Activated CD4-positive, alpha-beta T cell treated with anti-CD3 and anti-CD28 coated beads, Interleukin-2, amount 10 ng/mL, durations not matched to agents 7 days and 5 days (primary cell): ENCODE results near the gene AGO3. TPM values are rescaled to one million over a fixed set of nuclear protein-coding genes. Genes with fewer than 3 reads are reported as not detected.
A peak's percentile ranks its signal among the peaks of the same experiment; 100 is the strongest.

Experiments
- CTCF ChIA-PET: fragments of 350-600 bp; sonication (Branson Sonifier 250); formaldehyde crosslinking; loops from one replicate; lab custom pipeline; 2021; ENCODE audit warnings: antibody characterized with exemption; lab: Charles Lee
- POLR2A ChIA-PET: fragments of 350-600 bp; sonication (Branson Sonifier 250); formaldehyde crosslinking; loops from one replicate; lab custom pipeline; 2021; ENCODE audit warnings: antibody characterized with exemption; lab: Charles Lee
- DNase-seq: peaks from one replicate; pipeline ENCODE4 v3.0.0-alpha.2; 2020
- H3K27ac Mint-ChIP-seq: one replicate; pipeline ENCODE4 v1.8.0; 2021; ENCODE audit warnings: mild to moderate bottlenecking, moderate library complexity, mixed read lengths
- H3K27me3 Mint-ChIP-seq: one replicate; pipeline ENCODE4 v1.8.0; 2021; ENCODE audit warnings: mixed read lengths
- H3K36me3 Mint-ChIP-seq: one replicate; pipeline ENCODE4 v1.8.0; 2021; ENCODE audit warnings: low read depth, mixed read lengths
- H3K4me1 Mint-ChIP-seq: one replicate; pipeline ENCODE4 v1.8.0; 2021; ENCODE audit warnings: mixed read lengths
- H3K4me3 Mint-ChIP-seq: one replicate; pipeline ENCODE4 v1.8.0; 2021; ENCODE audit warnings: mild to moderate bottlenecking, moderate library complexity, mixed read lengths
- H3K9me3 Mint-ChIP-seq: one replicate; pipeline ENCODE4 v1.8.0; 2021; ENCODE audit warnings: mixed read lengths
- total RNA-seq, 2 experiments: library from RNA; stranded (reverse); gene quantifications; one replicate each; pipeline ENCODE4 v1.2.3, GENCODE V29; 2021

The AGO3 gene
- total RNA-seq, 2 experiments from 2014 or later, result 28.7 to 29.4 TPM

DNA sequence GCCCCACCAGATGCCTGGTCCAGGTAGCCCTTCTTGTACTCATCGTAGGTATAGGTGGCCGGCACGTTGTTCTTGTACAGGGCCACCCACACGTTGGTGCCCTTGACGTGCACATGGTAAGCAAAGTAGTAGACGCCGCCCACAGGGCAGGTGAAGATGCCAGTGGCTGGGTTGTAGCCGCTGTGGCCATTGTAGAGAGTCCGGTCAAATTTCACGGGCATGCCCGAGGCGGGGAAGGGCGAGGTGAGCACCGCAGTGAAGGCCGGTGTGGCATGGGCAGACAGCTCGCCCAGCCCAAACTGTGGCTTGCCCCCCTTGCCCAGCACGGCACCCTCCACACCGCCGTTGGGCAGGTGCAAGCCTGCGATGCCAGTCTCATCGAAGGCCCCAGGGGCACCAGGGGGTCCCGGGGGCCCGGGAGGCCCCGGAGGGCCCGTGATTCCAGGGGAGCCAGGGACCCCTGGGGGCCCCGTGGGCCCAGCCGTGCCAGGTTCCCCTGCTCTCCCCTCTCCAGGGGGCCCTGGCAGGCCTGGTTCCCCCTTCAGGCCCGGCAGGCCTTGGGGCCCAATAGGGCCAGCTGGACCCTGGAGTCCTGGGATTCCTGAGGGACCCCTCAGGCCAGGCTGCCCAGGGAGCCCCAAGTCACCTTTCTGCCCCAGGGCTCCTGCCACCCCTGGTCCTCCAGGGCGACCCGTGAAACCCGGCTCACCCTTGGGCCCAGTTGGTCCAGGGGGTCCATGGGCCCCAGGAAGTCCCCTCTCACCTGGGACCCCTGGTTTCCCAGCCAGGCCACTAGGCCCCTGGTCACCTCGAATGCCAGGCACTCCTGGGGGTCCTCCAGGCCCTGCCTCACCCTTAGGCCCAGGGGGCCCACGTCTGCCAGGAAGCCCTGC is 167.0 kb downstream of the AGO3 start:
- Mint-ChIP-seq H3K4me1 (peaks cover 3% of the 10 kb centered on the region), H3K9me3 (no peaks in the 10 kb centered on the region), H3K27me3 (no peaks in the 10 kb centered on the region), H3K4me3 (no peak overlapping the region), H3K27ac (no peak overlapping the region), H3K36me3 (peaks cover 4% of the 10 kb centered on the region)
- ChIA-PET CTCF (interaction anchor here (1.5 to 1.7 kb wide), 3 partner anchors 44 to 90 kb away, joined by 4 to 10 read pairs (median 4); partner anchors contain the start of gene TRAPPC3), POLR2A (no interaction called here)
- DNase-seq, result no peak

GRCh38 chr1:36098650-36099365 is 167.9 kb downstream of the AGO3 start:
- no peak overlapping the region for H3K27ac Mint-ChIP-seq
- no peaks in the 10 kb centered on the region for H3K27me3 Mint-ChIP-seq
- peaks cover 3% of the 10 kb centered on the region for H3K4me1 Mint-ChIP-seq
- POLR2A ChIA-PET, result no interaction called here
- no peak for DNase-seq
- H3K4me3 Mint-ChIP-seq, result no peak overlapping the region
- CTCF ChIA-PET, result interaction anchor here (1.7 to 4.6 kb wide), 2 partner anchors 43 to 89 kb away, joined by 4 to 16 read pairs; no protein-coding TSS in a partner anchor
- no peaks in the 10 kb centered on the region for H3K9me3 Mint-ChIP-seq
- no peaks in the 10 kb centered on the region for H3K36me3 Mint-ChIP-seq

- Mint-ChIP-seq H3K4me3 (no peak overlapping the region), H3K27ac (no peak overlapping the region), H3K27me3 (no peaks in the 10 kb centered on the region), H3K36me3 (no peaks in the 10 kb centered on the region), H3K9me3 (no peaks in the 10 kb centered on the region), H3K4me1 (peaks cover 3% of the 10 kb centered on the region)
- POLR2A ChIA-PET, result interaction anchor here (0.6 kb wide), 1 partner anchor 30 kb away, joined by 3 read pairs; no protein-coding TSS in a partner anchor
- CTCF ChIA-PET, result interaction anchor here (0.6 to 4.6 kb wide), 10 partner anchors 10 to 192 kb away, joined by 3 to 25 read pairs (median 3); partner anchors contain the start of gene TRAPPC3
- peak; percentile 81 for DNase-seq
Measured at GRCh38 chr1:36099681-36100341, 168.9 kb downstream of the AGO3 start.

DNA sequence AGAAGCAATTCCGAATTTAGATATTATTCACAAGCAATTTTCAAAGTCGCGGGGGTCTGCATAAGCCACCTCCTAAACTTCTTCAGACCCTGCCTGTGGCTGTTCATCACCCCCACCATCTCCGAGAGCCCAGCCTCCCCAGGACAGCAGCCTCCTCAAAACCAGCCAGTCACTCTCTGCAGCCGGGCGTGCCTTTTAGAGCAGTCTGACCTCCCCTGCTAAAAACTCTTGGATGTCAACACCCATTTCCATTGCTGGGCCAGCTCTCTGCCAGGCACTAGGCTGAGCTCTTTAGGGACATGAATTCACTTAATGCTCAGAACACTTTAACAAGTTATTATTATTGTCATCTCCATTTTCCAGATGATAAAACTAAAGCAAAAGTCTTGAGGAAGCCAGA is 169.5 kb downstream of the AGO3 start:
- DNase-seq, result no peak
- no peaks in the 10 kb centered on the region for H3K36me3 Mint-ChIP-seq
- no peaks in the 10 kb centered on the region for H3K9me3 Mint-ChIP-seq
- CTCF ChIA-PET, result interaction anchor here (0.6 to 4.6 kb wide), 11 partner anchors 9 to 191 kb away, joined by 3 to 25 read pairs (median 3); partner anchors contain the start of gene TRAPPC3
- H3K4me1 Mint-ChIP-seq, result peaks cover 3% of the 10 kb centered on the region
- POLR2A ChIA-PET, result no interaction called here
- H3K4me3 Mint-ChIP-seq, result no peak overlapping the region
- H3K27me3 Mint-ChIP-seq, result no peaks in the 10 kb centered on the region
- H3K27ac Mint-ChIP-seq, result no peak overlapping the region

GRCh38 chr1:36101546-36101945 is 170.6 kb downstream of the AGO3 start:
- Mint-ChIP-seq H3K9me3 (no peaks in the 10 kb centered on the region), H3K27me3 (no peaks in the 10 kb centered on the region), H3K27ac (no peak overlapping the region), H3K36me3 (no peaks in the 10 kb centered on the region), H3K4me1 (peaks cover 3% of the 10 kb centered on the region), H3K4me3 (no peak overlapping the region)
- POLR2A ChIA-PET, result no interaction called here
- DNase-seq, result no peak
- CTCF ChIA-PET, result interaction anchor here (1.3 to 4.6 kb wide), 4 partner anchors 32 to 184 kb away, joined by 3 to 25 read pairs (median 11); partner anchors contain the start of gene TRAPPC3

GRCh38 chr1:36106269-36106668 is 175.4 kb downstream of the AGO3 start:
- H3K9me3 Mint-ChIP-seq, result no peaks in the 10 kb centered on the region
- H3K4me3 Mint-ChIP-seq, result no peak overlapping the region
- no peak overlapping the region for H3K27ac Mint-ChIP-seq
- no peaks in the 10 kb centered on the region for H3K27me3 Mint-ChIP-seq
- POLR2A ChIA-PET, result no interaction called here
- H3K36me3 Mint-ChIP-seq, result no peaks in the 10 kb centered on the region
- CTCF ChIA-PET, result interaction anchor here (1.4 to 2.0 kb wide), 2 partner anchors 10 to 16 kb away, joined by 3 to 7 read pairs; no protein-coding TSS in a partner anchor
- DNase-seq, result no peak
- H3K4me1 Mint-ChIP-seq, result peaks cover 26% of the 10 kb centered on the region

- DNase-seq, result no peak
- Mint-ChIP-seq H3K4me1 (peaks cover 31% of the 10 kb centered on the region), H3K36me3 (no peaks in the 10 kb centered on the region), H3K9me3 (no peaks in the 10 kb centered on the region), H3K4me3 (no peak overlapping the region), H3K27ac (peak overlapping the region; percentile 46), H3K27me3 (no peaks in the 10 kb centered on the region)
- ChIA-PET CTCF (interaction anchor here (0.6 to 2.0 kb wide), 4 partner anchors 8 to 654 kb away, joined by 3 to 7 read pairs (median 4); no protein-coding TSS in a partner anchor), POLR2A (interaction anchor here (0.6 kb wide), 1 partner anchor 182 kb away, joined by 3 read pairs; no protein-coding TSS in a partner anchor)
Measured at GRCh38 chr1:36107394-36107793, 176.5 kb downstream of the AGO3 start.

DNA sequence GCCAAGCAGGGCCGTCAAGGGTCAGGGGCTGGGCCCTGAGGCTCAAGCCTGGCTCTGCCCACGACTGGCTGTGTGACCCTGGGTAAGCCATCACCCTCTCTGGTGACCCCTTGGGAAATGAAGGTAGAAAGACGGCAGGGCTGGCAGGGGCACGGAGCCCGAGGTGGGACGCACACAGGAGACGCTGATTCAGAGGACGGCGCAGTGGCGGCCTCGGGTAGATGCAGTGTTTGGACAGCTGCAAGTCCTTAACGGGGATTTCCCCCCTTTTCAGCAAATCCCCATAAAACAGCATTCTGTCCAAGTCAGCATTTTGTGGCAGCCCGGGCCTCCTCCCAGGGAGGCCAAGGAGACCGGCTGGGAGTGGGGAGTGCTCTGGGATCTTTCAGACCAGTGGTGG is 177.4 kb downstream of the AGO3 start:
- DNase-seq, result no peak
- Mint-ChIP-seq H3K27ac (peak overlapping the region; percentile 82), H3K36me3 (no peaks in the 10 kb centered on the region), H3K9me3 (no peaks in the 10 kb centered on the region), H3K27me3 (no peaks in the 10 kb centered on the region), H3K4me1 (peaks cover 31% of the 10 kb centered on the region), H3K4me3 (no peak overlapping the region)
- ChIA-PET POLR2A (no interaction called here), CTCF (interaction anchor here (0.6 to 2.8 kb wide), 4 partner anchors 8 to 177 kb away, joined by 3 to 15 read pairs (median 8); partner anchors contain the start of gene TRAPPC3)

- peak overlapping the region; percentile 91 for H3K27ac Mint-ChIP-seq
- H3K9me3 Mint-ChIP-seq, result no peaks in the 10 kb centered on the region
- no peaks in the 10 kb centered on the region for H3K36me3 Mint-ChIP-seq
- peak; percentile 67 for DNase-seq
- ChIA-PET POLR2A (no interaction called here), CTCF (interaction anchor here (1.0 to 2.8 kb wide), 4 partner anchors 9 to 176 kb away, joined by 3 to 15 read pairs (median 12); partner anchors contain the start of gene TRAPPC3)
- no peak overlapping the region for H3K4me3 Mint-ChIP-seq
- H3K27me3 Mint-ChIP-seq, result no peaks in the 10 kb centered on the region
- peaks cover 31% of the 10 kb centered on the region for H3K4me1 Mint-ChIP-seq
Measured at GRCh38 chr1:36109041-36109679, 178.3 kb downstream of the AGO3 start.

DNA sequence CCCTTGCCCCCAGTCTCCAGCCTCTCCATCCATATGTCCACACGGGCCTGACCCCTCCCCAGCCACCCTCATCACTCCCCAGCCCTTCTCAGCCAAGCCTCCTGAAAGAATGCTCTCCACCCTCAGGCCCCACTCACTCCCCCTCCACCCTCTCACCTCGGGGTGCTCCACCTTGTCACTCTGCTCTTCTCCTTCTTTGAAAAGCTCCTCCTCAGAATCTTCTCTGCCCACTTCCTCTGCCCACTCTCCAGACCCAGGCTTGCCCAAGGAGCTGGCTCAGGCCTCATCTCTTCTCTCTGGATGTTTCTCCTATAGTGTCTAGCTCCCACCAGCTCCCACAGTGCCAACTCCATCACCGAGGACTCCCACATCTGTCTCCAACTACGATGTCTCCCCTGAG is 180.2 kb downstream of the AGO3 start:
- no peaks in the 10 kb centered on the region for H3K36me3 Mint-ChIP-seq
- peaks cover 31% of the 10 kb centered on the region for H3K4me1 Mint-ChIP-seq
- DNase-seq, result no peak
- H3K27me3 Mint-ChIP-seq, result no peaks in the 10 kb centered on the region
- no peaks in the 10 kb centered on the region for H3K9me3 Mint-ChIP-seq
- peak overlapping the region; percentile 77 for H3K27ac Mint-ChIP-seq
- CTCF ChIA-PET, result interaction anchor here (0.9 to 2.4 kb wide), 4 partner anchors 11 to 76 kb away, joined by 3 to 12 read pairs (median 4); no protein-coding TSS in a partner anchor
- POLR2A ChIA-PET, result no interaction called here
- no peak overlapping the region for H3K4me3 Mint-ChIP-seq

DNA sequence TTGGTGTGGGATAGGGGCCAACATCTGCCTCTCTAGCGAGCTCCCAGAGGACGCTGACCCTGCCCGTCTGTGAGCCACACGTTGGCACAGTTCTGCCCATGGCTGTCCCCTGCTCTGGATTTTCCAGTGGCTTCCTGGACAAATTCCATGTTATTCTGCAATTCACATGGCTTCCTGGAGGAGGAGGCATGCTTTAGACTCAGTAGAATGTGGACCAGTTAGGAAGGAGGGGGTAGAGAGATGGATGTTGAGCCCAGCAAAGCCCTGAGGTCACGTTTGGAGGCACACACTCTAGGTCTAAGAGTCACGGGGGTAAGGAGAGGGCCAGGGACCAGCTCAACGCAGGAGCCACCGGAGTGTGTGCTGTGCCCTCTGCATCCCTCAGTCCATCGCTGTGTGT is 181.9 kb downstream of the AGO3 start:
- Mint-ChIP-seq H3K27ac (no peak overlapping the region), H3K27me3 (peaks cover 2% of the 10 kb centered on the region), H3K9me3 (no peaks in the 10 kb centered on the region), H3K4me3 (no peak overlapping the region), H3K36me3 (no peaks in the 10 kb centered on the region), H3K4me1 (peaks cover 31% of the 10 kb centered on the region)
- POLR2A ChIA-PET, result no interaction called here
- CTCF ChIA-PET, result no interaction called here
- no peak for DNase-seq
